Activated T-helper 9 cell treated with anti-CD3 and anti-CD28 coated beads, Interleukin-2, amount 50 U/mL, for 16 hours (primary cell): ENCODE results near the gene EPHA3.
"Not testable (repeated sequence)": the region's sequence is repeated elsewhere in the genome, so short reads cannot be mapped to it uniquely, and the experiment has no call there.

Experiments
- DNase-seq: peaks from one replicate; pipeline ENCODE4 v3.0.0-alpha.2; 2020; ENCODE audit warnings: low read depth

Gene EPHA3

GRCh38 chr3:89280822-89281365 lies 173.5 kb downstream of the EPHA3 start:
- no peak for DNase-seq

- DNase-seq = no peak
Measured at GRCh38 chr3:89287902-89288508, 180.6 kb downstream of the EPHA3 start.

- DNase-seq = no peak
Measured at GRCh38 chr3:89289574-89290190, 182.3 kb downstream of the EPHA3 start.

- no peak for DNase-seq
Measured at GRCh38 chr3:89297199-89297598, 189.8 kb downstream of the EPHA3 start.

GRCh38 chr3:89300526-89300925 lies 193.1 kb downstream of the EPHA3 start:
- no peak for DNase-seq

- DNase-seq = no peak
Measured at GRCh38 chr3:89300981-89301380, 193.6 kb downstream of the EPHA3 start.

GRCh38 chr3:89303701-89304100 lies 196.3 kb downstream of the EPHA3 start:
- no peak for DNase-seq

- DNase-seq = no peak
Measured at GRCh38 chr3:89306540-89306939, 199.1 kb downstream of the EPHA3 start.

GRCh38 chr3:89311581-89311980 lies 204.2 kb downstream of the EPHA3 start:
- no peak for DNase-seq

- no peak for DNase-seq
Measured at GRCh38 chr3:89312141-89312540, 204.7 kb downstream of the EPHA3 start.

GRCh38 chr3:89314454-89315098 lies 207.2 kb downstream of the EPHA3 start:
- no peak for DNase-seq

GRCh38 chr3:89315750-89316470 lies 208.5 kb downstream of the EPHA3 start:
- DNase-seq = no peak

- DNase-seq = no peak
Measured at GRCh38 chr3:89320186-89320585, 212.8 kb downstream of the EPHA3 start.

- DNase-seq = no peak
Measured at GRCh38 chr3:89326997-89327396, 219.6 kb downstream of the EPHA3 start.

- no peak for DNase-seq
Measured at GRCh38 chr3:89332386-89332785, 225.0 kb downstream of the EPHA3 start.

- DNase-seq = no peak
Measured at GRCh38 chr3:89332793-89333192, 225.4 kb downstream of the EPHA3 start.

GRCh38 chr3:89335693-89336092 lies 228.3 kb downstream of the EPHA3 start:
- no peak for DNase-seq

GRCh38 chr3:89340408-89340807 lies 233.0 kb downstream of the EPHA3 start:
- DNase-seq = no peak

- no peak for DNase-seq
Measured at GRCh38 chr3:89344076-89344475, 236.7 kb downstream of the EPHA3 start.

GRCh38 chr3:89350935-89351334 lies 243.5 kb downstream of the EPHA3 start:
- DNase-seq = not testable (repeated sequence)

- no peak for DNase-seq
Measured at GRCh38 chr3:89353465-89353864, 246.0 kb downstream of the EPHA3 start.

GRCh38 chr3:89358281-89358680 lies 250.9 kb downstream of the EPHA3 start:
- DNase-seq = no peak

- DNase-seq = no peak
Measured at GRCh38 chr3:89360156-89360555, 252.7 kb downstream of the EPHA3 start.
